Measurements from ENCODE around the gene STARD9.

DNA sequence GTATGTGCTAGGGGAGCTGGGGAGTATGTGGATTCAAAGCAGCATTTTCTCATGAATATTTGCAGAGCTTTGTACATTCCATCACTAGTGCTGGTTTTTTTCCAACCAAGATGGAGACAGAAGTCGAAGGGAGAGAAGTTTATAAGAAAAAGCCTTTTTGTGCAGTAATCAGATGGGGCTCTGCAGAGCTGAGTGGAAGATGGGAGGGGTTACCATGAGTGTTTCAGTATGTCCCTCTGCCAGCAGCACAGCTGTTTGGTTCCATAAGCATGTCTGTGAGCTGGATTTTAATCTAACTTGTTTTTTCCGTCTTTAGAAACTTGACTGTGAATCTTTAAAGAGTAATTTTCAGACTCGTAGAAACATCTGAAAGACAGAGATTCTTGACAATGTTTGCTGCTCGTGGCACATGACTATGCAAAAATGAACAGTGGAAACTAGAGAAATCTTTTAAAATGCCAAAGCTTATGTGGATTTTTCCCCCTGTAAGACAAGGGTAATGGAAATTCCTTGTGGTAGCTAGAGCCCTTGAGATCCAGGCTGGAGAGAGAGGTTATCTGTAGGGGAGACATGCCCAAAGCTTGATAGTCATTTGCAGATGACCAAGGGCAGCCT, 20.3 kb downstream of the STARD9 start:
- TF ChIP-seq TAF1 (IDR thresholded peaks at IDR 0.05; ENCODE audit: borderline replicate concordance, low read depth, low read length) (no peak), YY1 (IDR thresholded peaks at IDR 0.05; ENCODE audit: low read depth, low read length) (no peak), ZNF274 (IDR thresholded peaks at IDR 0.05; ENCODE audit: insufficient read depth, insufficient read length) (no peak), ESRRA (IDR thresholded peaks at IDR 0.05; ENCODE audit: low read length) (no peak)
- TF ChIP-seq, protein P1, sequence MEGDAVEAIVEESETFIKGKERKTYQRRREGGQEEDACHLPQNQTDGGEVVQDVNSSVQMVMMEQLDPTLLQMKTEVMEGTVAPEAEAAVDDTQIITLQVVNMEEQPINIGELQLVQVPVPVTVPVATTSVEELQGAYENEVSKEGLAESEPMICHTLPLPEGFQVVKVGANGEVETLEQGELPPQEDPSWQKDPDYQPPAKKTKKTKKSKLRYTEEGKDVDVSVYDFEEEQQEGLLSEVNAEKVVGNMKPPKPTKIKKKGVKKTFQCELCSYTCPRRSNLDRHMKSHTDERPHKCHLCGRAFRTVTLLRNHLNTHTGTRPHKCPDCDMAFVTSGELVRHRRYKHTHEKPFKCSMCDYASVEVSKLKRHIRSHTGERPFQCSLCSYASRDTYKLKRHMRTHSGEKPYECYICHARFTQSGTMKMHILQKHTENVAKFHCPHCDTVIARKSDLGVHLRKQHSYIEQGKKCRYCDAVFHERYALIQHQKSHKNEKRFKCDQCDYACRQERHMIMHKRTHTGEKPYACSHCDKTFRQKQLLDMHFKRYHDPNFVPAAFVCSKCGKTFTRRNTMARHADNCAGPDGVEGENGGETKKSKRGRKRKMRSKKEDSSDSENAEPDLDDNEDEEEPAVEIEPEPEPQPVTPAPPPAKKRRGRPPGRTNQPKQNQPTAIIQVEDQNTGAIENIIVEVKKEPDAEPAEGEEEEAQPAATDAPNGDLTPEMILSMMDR (IDR thresholded peaks at IDR 0.05 in 2 of 3, conservative IDR thresholded peaks at IDR 0.05 in 1 of 3; ENCODE audit: control insufficient read depth in 2 of 3, extremely low read depth in 1 of 3, insufficient read depth in 1 of 3, low read depth in 3 of 3, low read length in 3 of 3), result no peak

All from GM12878 (cell line).